HuH-7 (cell line): ENCODE results near the gene EFCAB12.
A peak's percentile ranks its signal among the peaks of the same experiment; 100 is the strongest.
"Not testable (repeated sequence)": the region's sequence is repeated elsewhere in the genome, so short reads cannot be mapped to it uniquely, and the experiment has no call there.

Experiments used
- DNase-seq: peaks from one replicate; pipeline ENCODE4 v3.0.0; 2011; ENCODE audit warnings: low spot score

EFCAB12 gene

DNA sequence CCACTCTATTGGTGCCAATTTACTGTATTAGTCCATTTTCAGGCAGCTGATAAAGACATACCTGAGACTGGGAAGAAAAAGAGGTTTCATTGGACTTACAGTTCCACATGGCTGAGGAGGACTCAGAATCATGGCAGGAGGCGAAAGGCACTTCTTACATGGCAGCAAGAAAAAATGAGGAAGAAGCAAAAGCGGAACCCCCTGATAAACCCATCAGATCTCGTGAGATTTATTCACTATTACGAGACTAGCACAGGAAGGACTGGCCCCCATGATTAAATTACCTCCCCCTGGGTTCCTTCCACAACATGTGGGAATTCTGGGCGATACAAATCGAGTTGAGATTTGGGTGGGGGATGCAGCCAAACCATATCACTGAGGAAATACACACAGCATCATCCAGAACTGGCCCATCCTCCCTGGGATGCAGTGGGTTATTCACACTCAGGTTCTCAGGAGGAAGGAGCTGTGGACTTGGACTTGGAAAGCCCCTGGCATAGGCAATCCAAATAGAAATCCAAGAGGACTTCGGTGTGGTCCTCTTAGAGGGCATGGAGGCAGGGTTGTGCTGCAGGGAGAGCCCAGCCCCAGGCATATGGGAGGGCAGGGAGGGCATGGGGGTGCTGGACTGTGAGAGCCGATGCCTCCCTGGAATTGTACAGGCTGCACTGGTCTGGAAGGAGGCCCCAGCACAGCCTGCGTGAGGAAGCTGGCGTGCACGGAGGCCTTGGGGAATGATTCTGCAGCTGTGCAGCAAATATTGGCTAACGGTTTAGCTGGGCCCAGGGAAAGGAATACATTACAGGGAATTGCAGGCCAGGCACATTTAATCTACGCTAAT is 62.9 kb downstream of the EFCAB12 start:
- DNase-seq: no peak

DNA sequence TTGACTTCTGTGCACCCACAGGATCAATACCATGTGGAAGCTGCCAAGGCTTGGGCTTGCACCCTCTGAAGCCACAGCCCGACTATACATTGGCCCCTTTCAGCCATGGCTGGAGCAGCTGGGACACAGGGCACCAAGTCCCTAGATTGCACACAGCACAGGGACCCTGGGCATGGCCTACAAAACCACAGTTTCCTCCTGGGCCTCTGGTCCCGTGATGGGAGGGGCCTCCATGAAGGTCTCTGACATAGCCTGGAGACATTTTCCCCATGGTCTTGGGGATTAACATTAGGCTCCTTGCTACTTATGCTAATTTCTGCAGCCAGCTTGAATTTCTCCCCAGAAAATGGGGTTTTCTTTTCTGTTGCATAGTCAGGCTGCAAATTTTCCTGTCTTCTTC is 63.6 kb downstream of the EFCAB12 start:
- DNase-seq: not testable (repeated sequence)

- DNase-seq: not testable (repeated sequence)
Observed at GRCh38 chr3:129363356-129363755, 65.1 kb downstream of the EFCAB12 start.

GRCh38 chr3:129360705-129361460 is 67.6 kb downstream of the EFCAB12 start:
- no peak for DNase-seq

- DNase-seq: no peak
Observed at GRCh38 chr3:129360171-129360611, 68.2 kb downstream of the EFCAB12 start.

- no peak for DNase-seq
Observed at GRCh38 chr3:129358772-129359371, 69.6 kb downstream of the EFCAB12 start.

DNA sequence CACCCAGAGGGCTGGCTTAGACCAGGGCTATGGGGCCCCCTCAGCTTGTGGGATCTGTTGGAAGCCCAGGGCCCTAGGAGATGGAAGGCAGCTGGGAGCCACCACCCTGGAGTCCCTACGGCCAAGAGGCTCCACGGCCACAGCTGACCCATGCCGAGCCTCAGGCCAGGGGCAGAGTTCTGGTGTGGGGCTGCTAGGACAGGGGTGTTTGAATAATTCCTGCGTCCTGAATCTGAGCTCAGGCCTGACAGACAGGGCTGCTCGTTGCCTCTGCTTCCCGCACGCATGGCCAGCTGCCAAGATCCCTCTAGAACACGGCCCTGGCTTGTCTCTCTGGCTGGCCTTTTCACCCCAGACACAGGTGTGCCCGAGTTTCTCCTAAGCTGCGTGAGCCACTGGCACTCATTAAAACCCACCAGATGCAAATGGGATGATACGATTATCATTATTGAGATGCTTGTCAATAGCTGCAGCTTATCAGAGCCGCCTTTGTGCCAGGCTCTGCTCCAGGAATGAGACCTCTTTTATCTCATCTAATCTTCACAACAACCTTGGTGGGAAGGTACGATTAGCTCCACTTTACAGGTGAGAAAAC is 70.2 kb downstream of the EFCAB12 start:
- DNase-seq: no peak

GRCh38 chr3:129357616-129358015 is 70.8 kb downstream of the EFCAB12 start:
- DNase-seq: no peak

GRCh38 chr3:129356756-129357425 is 71.5 kb downstream of the EFCAB12 start:
- no peak for DNase-seq

- DNase-seq: no peak
Observed at GRCh38 chr3:129353589-129353941, 74.9 kb downstream of the EFCAB12 start.

DNA sequence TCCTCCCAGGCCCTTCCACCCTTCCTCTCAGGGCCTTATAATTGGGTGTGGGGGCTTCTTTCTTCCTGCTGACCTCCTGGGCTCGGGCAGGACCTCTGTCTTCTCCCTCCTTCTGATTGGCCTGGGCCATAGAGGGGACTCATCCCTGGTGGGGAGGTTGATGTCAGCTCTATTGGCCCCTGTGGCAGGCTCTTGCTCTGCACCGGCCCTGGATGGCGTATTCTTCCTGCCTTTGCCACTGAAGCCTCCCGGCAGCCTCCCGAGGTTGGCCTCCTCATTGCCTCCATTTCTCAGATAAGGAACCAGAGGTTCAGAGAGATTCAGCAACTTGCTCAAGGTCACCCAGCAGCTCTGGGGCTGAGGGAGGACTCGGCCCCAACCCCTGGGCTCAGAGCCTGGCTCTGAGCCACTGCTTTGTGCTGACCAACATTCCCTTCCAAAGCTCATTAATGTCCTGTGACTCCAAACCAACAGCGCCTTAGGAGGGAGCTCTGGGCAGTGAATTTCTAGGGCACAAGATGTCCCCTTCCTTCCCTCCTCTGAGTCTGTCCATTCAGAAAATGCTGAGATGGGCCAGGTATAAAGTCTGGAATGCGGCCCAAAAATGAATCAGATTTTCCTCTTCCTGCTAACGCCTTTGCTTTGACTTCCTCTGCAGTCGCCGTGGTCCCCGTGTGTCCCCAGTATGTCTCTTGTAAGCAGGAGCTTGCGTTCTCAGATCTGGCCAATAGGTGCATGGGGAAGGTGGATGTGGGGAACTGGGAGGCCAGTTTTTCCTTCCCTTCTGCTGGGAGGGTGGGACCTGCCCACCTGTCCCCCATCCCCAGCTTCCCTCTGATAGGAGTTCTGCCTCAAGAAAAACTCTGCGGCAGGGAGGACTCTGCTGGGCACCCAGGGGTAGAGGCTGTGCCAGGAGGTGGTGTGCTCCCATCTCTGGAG is 75.5 kb downstream of the EFCAB12 start:
- no peak for DNase-seq

DNA sequence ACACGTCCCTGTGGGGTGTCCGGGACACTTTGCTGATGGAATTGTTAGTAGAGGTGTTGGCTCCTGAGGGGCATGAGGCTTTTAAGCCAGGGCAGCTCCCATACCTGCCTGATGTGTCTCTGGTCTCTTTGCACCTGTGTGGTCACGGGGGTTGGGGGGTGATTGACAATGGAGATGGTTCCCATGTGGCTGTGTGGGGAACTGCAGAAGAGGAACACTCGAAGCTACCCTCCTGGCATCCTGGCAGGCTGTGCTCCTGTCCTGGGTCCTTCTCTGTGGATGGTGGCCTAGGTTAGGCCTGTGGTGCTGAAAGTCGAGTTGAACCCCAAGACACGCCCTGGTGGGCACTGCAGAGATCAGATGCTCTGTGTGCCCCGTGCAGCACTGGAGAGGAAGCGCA is 76.4 kb downstream of the EFCAB12 start:
- DNase-seq: peak; percentile 66
